ENCODE data around the gene KANK4.

DNA sequence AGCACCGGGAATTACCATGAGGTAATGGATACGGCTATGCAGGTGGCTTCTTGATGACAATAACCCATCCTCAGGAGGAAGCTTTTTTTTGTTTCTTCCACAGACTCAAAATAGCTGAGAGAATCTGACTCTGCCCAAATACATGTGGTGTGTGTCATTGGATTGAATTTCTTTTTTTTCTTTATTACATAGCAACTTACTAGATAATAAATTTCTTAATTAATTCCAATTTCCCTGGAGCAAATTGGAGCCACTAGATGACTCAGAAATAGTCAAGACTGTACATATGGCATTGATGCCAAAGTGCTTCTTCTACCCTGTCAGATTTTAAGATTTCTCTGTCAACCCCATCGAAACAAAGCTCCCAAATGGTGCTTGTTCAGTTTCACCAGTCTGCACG, 81.9 kb downstream of the KANK4 start:
- TF ChIP-seq POLR2A (IDR thresholded peaks at IDR 0.05; ENCODE audit: low read depth, low read length) = no peak
- TF ChIP-seq TAF1 (IDR thresholded peaks at IDR 0.05; ENCODE audit: low read depth, low read length) = no peak
- TF ChIP-seq POLR2AphosphoS5 (IDR thresholded peaks at IDR 0.05; ENCODE audit: low read depth, low read length) = no peak
- no peak for TF ChIP-seq SPI1 (IDR thresholded peaks at IDR 0.05; ENCODE audit: low read depth, low read length)
- TF ChIP-seq POU2F2 (IDR thresholded peaks at IDR 0.05; ENCODE audit: low read depth, low read length) = no peak
- TF ChIP-seq PAX5 (IDR thresholded peaks at IDR 0.05; ENCODE audit: insufficient read depth, low read length, severe bottlenecking) = no peak

Data from GM12891 (cell line).